AG04450 (cell line): Measurements from ENCODE around the gene VPS41. TPM values are rescaled to one million over a fixed set of nuclear protein-coding genes. Genes with fewer than 3 reads are reported as not detected.

Experiments used
- CTCF ChIA-PET: fragments of 300-600, 350-600 bp; formaldehyde crosslinking; extraction: SDS; loops from one replicate; lab custom pipeline; 2022; ENCODE audit warnings: antibody characterized with exemption, inconsistent platforms; lab: Charles Lee
- POLR2A ChIA-PET: fragments of 350-600 bp; formaldehyde crosslinking; extraction: SDS; loops from one replicate; lab custom pipeline; 2021; ENCODE audit warnings: antibody characterized with exemption, inconsistent platforms; lab: Yijun Ruan, JAX
- DNase-seq: peaks from one replicate; pipeline ENCODE4 v3.0.0-alpha.2; 2011; ENCODE audit warnings: low read depth, low spot score
- H3K27ac ChIP-seq: one replicate; pipeline ENCODE4 v1.5.1; 2012; ENCODE audit warnings: low read depth, low read length, control low read depth
- H3K27me3 ChIP-seq: one replicate; pipeline ENCODE4 v1.6.0; 2012; ENCODE audit warnings: low read length; ENCODE audit not compliant: control insufficient read depth, insufficient read depth
- H3K4me3 ChIP-seq: 2 replicates; pipeline ENCODE4 v1.5.1; 2011; ENCODE audit warnings: mild to moderate bottlenecking, low read depth, low read length, control low read depth
- H3K9me3 ChIP-seq: 2 replicates; pipeline ENCODE4 v1.5.1; 2012; ENCODE audit warnings: low read length; ENCODE audit not compliant: control insufficient read depth, insufficient read depth
- polyA plus RNA-seq: library from polyadenylated mRNA; depleted of rRNA; stranded (reverse); fragments of >200 nt; gene quantifications from 2 replicates; pipeline ENCODE4 v1.2.3, GENCODE V29; 2011; rRNA removed
- TF ChIP-seq, protein P1 (sequence below): IDR thresholded peaks from 2 replicates; pipeline ENCODE4 v1.5.1; 2011; ENCODE audit warnings: low read depth, low read length, control low read depth, inconsistent platforms

The VPS41 gene
- polyA plus RNA-seq, 1 experiment: 67.1 TPM

DNA sequence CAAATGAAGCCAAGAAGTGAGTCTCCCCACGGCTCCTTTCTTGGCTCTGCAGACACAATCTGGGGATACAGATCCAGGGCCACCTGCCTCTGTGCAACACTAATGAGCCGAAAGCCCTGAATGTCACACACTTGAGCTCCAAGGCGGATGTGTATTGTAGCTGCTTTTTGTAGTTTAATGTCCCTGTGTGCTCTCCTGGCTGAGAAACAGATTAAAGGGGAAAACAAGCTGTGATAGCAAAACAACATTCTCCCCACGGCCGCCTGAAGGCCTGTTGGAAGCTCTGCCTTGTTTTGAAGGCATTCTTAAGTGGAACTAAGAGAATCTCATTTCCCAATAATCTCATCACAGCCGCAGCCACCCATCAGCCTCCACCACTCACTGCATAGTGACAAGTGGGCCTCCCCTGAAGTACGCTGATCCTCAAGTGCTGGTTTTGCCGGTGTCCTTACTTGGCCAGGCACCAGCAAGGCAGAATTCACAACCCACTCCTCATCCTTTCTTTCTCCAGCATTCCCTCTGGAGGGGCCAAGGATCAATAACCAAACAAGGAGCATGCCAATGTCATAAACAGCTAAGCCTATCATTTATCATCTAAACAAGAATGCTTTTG lies 233.4 kb downstream of the VPS41 start:
- ChIA-PET CTCF (interaction anchor here (1.7 kb wide), 1 partner anchor 16 kb away, joined by 5 read pairs; no protein-coding TSS in a partner anchor), POLR2A (no interaction called here)
- H3K27ac ChIP-seq: no peak overlapping the region
- no peak overlapping the region for H3K4me3 ChIP-seq
- H3K27me3 ChIP-seq: no peaks in the 10 kb centered on the region
- TF ChIP-seq, protein P1, sequence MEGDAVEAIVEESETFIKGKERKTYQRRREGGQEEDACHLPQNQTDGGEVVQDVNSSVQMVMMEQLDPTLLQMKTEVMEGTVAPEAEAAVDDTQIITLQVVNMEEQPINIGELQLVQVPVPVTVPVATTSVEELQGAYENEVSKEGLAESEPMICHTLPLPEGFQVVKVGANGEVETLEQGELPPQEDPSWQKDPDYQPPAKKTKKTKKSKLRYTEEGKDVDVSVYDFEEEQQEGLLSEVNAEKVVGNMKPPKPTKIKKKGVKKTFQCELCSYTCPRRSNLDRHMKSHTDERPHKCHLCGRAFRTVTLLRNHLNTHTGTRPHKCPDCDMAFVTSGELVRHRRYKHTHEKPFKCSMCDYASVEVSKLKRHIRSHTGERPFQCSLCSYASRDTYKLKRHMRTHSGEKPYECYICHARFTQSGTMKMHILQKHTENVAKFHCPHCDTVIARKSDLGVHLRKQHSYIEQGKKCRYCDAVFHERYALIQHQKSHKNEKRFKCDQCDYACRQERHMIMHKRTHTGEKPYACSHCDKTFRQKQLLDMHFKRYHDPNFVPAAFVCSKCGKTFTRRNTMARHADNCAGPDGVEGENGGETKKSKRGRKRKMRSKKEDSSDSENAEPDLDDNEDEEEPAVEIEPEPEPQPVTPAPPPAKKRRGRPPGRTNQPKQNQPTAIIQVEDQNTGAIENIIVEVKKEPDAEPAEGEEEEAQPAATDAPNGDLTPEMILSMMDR: no peak
- DNase-seq: no peak
- no peaks in the 10 kb centered on the region; the same call in 1 of the 2 replicates for H3K9me3 ChIP-seq

DNA sequence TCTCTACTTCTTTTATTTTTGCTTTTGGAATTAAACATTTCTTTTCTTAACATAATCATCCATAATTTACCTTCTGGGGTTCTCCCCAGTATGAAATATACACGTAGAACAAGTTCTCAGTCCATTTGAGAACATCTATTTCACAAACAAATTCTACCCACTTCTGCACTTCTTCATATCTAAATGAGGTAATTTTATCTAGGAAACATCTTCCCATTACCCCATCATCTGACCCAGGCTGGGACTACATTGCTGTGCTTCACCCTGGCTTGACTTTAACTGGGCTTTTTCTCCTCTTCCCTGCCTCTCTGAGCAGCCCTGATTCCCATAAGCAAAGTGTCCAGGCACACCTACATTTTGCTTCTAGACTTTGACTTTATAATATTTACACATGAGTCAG lies 234.5 kb downstream of the VPS41 start:
- no peaks in the 10 kb centered on the region; the same call in 1 of the 2 replicates for H3K9me3 ChIP-seq
- ChIA-PET CTCF (interaction anchor here (1.7 kb wide), 1 partner anchor 14 kb away, joined by 5 read pairs; no protein-coding TSS in a partner anchor), POLR2A (no interaction called here)
- peaks cover 1% of the 10 kb centered on the region for H3K27me3 ChIP-seq
- no peak overlapping the region for H3K4me3 ChIP-seq
- DNase-seq: no peak
- TF ChIP-seq, protein P1: no peak
- H3K27ac ChIP-seq: no peak overlapping the region

DNA sequence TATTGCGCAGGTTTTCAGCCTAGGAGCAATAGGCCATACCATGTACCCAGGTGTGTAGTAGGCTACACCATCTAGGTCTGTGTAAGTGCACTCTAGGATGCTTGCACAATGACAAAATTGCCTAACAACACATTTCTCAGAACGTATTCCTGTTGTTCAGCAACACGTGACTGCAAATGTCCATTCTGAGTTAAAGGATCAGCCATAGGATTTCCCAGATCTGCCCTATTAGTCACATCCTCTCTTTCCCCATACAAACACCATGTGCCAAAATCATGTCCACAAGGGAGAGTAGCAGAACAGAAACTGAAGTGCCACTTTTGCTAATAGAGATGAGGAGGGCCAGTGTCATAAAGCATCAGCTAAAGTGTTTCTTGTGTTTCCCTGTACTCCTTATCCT lies 235.2 kb downstream of the VPS41 start:
- no peak overlapping the region for H3K27ac ChIP-seq

More for the DNA sequence above, 235.2 kb downstream of the VPS41 start:
- Histone ChIP-seq H3K4me3 (no peak overlapping the region), H3K9me3 (no peaks in the 10 kb centered on the region; the same call in 1 of the 2 replicates), H3K27me3 (peaks cover 5% of the 10 kb centered on the region)
- peak; percentile 44 for DNase-seq
- TF ChIP-seq, protein P1: no peak
- POLR2A ChIA-PET: no interaction called here
- CTCF ChIA-PET: no interaction called here

Other genes with a start within 250 kb of the VPS41 start
- not detected in 2 replicates for gene POU6F2, start 68.7 kb upstream of the VPS41 start, polyA plus RNA-seq